Lower lobe of right lung (tissue), 2 donors: Measurements from ENCODE around the gene MND1. TPM values are rescaled to one million over a fixed set of nuclear protein-coding genes. Genes with fewer than 3 reads are reported as not detected.

Experiments used
- ATAC-seq, 2 donors: fragments of 200-7000 bp; cut with Tn5 transposase; one replicate each; pipeline ENCODE4 v1.9.1; 2020 to 2022; ENCODE audit warnings: mild to moderate bottlenecking in 2 of 2, moderate library complexity in 2 of 2
- DNase-seq: peaks from one replicate; pipeline ENCODE4 v3.0.0-alpha.2; 2020
- H3K27ac ChIP-seq: fragments of 200-600 bp; one replicate; pipeline ENCODE4 v1.8.0; 2022
- H3K27me3 ChIP-seq: fragments of 200-600 bp; one replicate; pipeline ENCODE4 v1.8.0; 2022; ENCODE audit warnings: low read depth
- H3K36me3 ChIP-seq: fragments of 200-600 bp; one replicate; pipeline ENCODE4 v1.8.0; 2022; ENCODE audit warnings: mild to moderate bottlenecking
- H3K4me1 ChIP-seq: fragments of 200-600 bp; one replicate; pipeline ENCODE4 v1.8.0; 2022
- H3K4me3 ChIP-seq: fragments of 200-600 bp; one replicate; pipeline ENCODE4 v1.8.0; 2022; ENCODE audit warnings: mild to moderate bottlenecking
- H3K9me3 ChIP-seq: fragments of 200-600 bp; one replicate; pipeline ENCODE4 v1.8.0; 2022
- CTCF ChIP-seq: fragments of 200-600 bp; IDR thresholded peaks from one replicate; pipeline ENCODE4 v1.8.0; 2022; ENCODE audit warnings: antibody characterized with exemption, mild to moderate bottlenecking
- intact Hi-C: fragments of 100-400 bp; cut with DNase I; formaldehyde crosslinking; loops from one replicate; pipeline ENCODE4 v1.11.0; 2022
- total RNA-seq: library from RNA; stranded (reverse); fragmentation: NEBNext Ultra II Directional; extraction: Animal tissue kit (Norgen Biotek cat#: 25700); gene quantifications from one replicate; pipeline ENCODE4 v1.2.1, GENCODE V29; 2021
- donor health status: DM: no; HTN: yes; CAD: no; lungs with severe emphysema.

Gene MND1
- total RNA-seq, 1 donor from 2014 or later = 0.83 TPM

- no peak overlapping the region for H3K27ac ChIP-seq
- no peaks in the 10 kb centered on the region for H3K9me3 ChIP-seq
- no peak for DNase-seq
- H3K4me1 ChIP-seq = no peaks in the 10 kb centered on the region
- H3K4me3 ChIP-seq = no peak overlapping the region
- ATAC-seq = no peak
- intact Hi-C loops = no loop called here
- no peaks in the 10 kb centered on the region for H3K36me3 ChIP-seq
- H3K27me3 ChIP-seq = no peaks in the 10 kb centered on the region
- no peak for TF ChIP-seq CTCF
Measured at GRCh38 chr4:153419673-153420278, 75.3 kb downstream of the MND1 start.

- no peak overlapping the region for H3K4me3 ChIP-seq
- DNase-seq (no peak), ATAC-seq (no peak)
- no peaks in the 10 kb centered on the region for H3K9me3 ChIP-seq
- no peaks in the 10 kb centered on the region for H3K36me3 ChIP-seq
- intact Hi-C loops = no loop called here
- H3K27ac ChIP-seq = no peak overlapping the region
- no peaks in the 10 kb centered on the region for H3K27me3 ChIP-seq
- TF ChIP-seq CTCF = no peak
- H3K4me1 ChIP-seq = no peaks in the 10 kb centered on the region
Measured at GRCh38 chr4:153420361-153420760, 75.9 kb downstream of the MND1 start.

- DNase-seq (no peak), ATAC-seq (no peak)
- no peak for TF ChIP-seq CTCF
- Histone ChIP-seq H3K9me3 (no peaks in the 10 kb centered on the region), H3K4me3 (no peak overlapping the region), H3K4me1 (no peaks in the 10 kb centered on the region), H3K27me3 (no peaks in the 10 kb centered on the region), H3K36me3 (no peaks in the 10 kb centered on the region), H3K27ac (no peak overlapping the region)
- intact Hi-C loops = no loop called here
Measured at GRCh38 chr4:153421941-153422340, 77.5 kb downstream of the MND1 start.

- Histone ChIP-seq H3K27ac (no peak overlapping the region), H3K4me3 (no peak overlapping the region), H3K4me1 (no peaks in the 10 kb centered on the region), H3K36me3 (no peaks in the 10 kb centered on the region), H3K9me3 (no peaks in the 10 kb centered on the region), H3K27me3 (no peaks in the 10 kb centered on the region)
- ATAC-seq (no peak), DNase-seq (no peak)
- intact Hi-C loops = no loop called here
- TF ChIP-seq CTCF = no peak
Measured at GRCh38 chr4:153426207-153426885, 81.9 kb downstream of the MND1 start.

GRCh38 chr4:153427363-153428071, 83.0 kb downstream of the MND1 start:
- ATAC-seq = no peak
- no peak for DNase-seq
- H3K4me1 ChIP-seq = no peaks in the 10 kb centered on the region
- intact Hi-C loops = no loop called here
- H3K36me3 ChIP-seq = no peaks in the 10 kb centered on the region
- H3K9me3 ChIP-seq = no peaks in the 10 kb centered on the region
- H3K4me3 ChIP-seq = no peak overlapping the region
- H3K27ac ChIP-seq = no peak overlapping the region
- no peak for TF ChIP-seq CTCF
- H3K27me3 ChIP-seq = no peaks in the 10 kb centered on the region
